CD4-positive, alpha-beta T cell treated with Interleukin-2 at 100 ng/mL for 4 hours (primary cell): ENCODE data around the gene IGSF9.

Experiments used
- DNase-seq: peaks from one replicate; pipeline ENCODE4 v3.0.0-alpha.2; 2020; ENCODE audit warnings: low spot score

IGSF9 gene

DNA sequence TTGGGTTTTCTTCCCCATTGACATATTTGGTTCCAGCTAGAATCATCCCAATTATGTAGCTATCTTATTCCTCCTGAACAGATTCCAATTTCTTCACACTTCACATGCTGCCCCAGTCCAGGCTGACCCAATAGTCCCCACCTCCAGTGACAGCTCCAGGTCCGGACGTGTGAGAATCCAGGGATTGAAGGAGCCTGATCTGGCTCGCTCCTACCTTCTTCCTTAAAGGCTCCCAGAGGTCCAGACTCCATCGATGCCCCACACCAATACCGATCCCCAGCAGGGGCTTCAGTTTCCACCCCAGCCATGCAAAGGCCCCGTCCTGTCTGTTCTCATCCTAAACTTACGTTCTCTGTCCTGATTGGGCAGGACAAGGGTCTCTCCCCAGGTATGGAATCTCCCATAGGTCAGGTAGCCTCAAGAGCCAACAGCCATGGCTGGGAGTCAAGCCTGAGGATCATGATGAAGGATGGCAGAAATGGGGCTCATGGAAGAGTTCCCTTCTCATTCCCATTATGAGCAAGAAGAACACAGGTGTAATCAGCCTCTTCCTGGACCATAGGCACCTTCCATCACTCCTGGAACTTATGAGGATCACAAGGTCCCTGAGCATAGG lies 29.0 kb upstream of the IGSF9 start:
- no peak for DNase-seq

DNA sequence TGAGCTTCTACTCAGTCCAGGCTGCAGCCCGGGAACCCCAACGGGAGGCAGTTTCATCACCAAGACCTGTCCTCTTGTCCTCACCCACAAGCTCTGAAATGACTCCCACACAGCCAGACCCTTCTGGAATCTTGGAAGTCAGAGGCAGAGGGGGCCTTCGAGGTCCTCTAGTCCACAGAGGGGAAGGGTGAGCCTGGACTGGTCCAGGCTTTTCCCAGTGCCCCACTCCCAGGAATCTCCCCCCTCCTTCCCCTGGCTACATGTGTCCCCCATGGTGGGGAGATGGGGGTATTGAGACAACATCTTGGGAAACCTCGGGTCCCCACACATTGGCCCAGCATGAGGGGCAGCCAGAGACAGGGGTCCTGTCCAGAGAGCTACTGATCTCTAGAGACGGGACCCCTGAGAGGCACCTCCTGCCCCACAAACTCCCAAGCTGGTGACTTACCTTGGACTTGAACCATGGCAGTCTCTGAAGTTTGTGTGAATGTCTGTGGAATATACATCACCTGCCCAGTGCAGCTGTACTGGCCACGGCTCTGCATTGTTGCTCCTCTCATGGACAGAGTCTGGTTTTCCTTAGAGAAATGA lies 28.0 kb upstream of the IGSF9 start:
- DNase-seq = no peak

DNA sequence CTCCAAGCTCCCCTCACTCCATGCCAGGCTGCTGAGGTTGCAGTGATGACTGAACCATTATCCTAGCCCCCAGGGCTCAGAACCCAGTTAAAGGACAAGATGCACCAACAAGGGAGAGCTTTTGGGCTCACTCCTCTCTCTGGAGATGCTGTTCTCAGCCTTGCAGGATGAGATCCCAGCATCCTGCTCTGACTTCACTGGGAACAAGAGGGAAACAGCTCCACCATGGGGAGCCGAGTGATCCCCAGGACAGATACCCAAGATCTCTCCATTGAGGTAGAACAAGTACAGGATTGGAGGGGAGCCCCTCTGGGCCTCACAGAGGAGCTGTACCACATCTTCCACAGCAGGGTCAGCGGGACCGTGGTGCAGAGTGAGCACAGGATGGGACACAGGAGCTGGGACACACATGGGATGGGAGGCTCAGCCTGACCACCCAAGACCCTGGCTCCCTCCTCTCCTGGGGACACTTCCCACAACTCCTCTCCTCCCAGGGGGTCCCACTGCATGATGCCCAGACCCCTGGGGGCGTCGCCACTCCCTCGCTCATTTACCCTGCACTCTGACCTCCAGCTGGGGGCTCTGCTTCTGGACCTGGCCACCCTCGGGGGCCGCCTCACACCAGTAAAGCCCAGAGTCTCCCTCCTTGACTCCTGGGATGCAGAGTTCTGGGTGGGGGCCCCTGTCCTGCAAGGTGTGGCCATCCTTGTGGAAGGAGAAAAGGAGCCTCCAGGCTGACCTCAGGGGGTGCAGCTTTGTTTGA lies 27.2 kb upstream of the IGSF9 start:
- DNase-seq = no peak

DNA sequence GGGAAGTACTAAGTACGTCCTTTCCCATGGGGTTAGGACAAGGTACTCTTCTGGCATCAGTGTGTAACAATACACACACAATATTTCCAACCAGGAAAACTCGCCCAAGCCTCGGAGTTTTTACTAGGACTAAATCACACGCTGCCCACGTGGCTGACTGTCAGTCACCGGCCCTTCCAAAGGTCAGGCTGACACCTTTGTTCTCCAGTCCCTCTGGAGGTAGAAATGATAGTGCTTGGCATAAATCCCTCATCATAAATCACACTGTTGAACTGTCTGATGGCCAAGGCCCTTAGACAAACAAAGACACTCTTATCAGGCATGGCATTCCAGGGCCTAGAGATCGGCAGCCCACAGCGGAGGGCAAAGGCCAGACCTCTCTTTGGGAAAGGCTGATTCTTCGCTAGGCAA lies 25.5 kb upstream of the IGSF9 start:
- no peak for DNase-seq

DNA sequence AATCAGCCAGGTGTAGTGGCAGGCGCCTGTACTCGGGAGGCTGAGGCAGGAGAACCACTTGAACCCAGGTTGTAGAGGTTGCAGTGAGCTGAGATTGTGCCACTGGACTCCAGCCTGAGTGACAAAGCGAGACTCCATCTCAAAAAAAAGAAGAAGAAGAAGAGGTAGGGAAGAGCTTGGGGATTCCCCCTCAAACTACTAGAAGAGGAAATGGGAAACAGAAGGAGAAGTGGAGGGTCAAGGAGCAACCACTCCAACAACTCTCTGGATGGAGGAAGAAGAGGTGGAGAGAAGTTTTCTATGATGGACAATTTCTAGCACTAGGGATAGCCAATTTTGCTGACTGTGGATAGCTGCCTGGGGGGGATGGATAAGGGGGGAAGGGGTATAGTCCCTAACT lies 23.5 kb upstream of the IGSF9 start:
- DNase-seq = no peak

DNA sequence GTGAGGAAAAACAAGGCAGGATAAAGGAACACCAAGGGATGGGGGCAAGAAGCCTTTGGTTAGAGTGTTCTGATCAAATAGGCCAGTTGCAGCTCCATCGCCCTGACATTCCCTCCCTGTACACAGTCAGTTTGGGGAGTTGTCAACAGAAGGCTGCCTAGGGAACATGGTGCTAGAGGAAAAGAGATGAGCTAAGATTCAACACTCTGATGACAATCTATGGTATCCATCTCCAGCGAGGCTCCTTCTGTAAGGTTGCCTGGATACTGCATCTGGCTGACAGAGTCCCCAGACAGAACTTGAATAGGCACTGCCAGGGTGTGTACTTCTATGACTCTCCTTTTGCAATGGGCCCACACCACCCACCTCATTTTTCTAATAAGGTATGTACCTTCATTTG lies 19.9 kb upstream of the IGSF9 start:
- DNase-seq = no peak

DNA sequence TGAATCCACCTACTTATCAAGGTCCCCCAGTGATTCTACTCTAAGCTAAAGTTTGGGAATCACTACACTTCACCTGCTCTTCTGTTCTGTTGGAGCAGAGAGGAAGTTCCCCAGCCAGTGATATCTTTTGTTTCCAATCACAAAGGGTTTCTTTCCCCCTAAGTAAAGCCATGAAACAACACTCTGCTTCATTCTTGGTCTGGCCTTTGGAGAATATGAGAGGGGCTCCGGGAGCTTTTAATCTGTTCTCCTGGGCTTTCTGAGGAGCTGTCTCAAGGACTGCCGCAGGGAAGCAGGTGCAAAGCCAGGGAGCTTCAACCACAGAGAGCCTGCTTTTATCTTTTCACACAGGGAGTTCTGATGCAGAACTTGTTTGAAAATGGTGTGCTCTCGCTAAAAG lies 18.7 kb upstream of the IGSF9 start:
- DNase-seq = no peak

DNA sequence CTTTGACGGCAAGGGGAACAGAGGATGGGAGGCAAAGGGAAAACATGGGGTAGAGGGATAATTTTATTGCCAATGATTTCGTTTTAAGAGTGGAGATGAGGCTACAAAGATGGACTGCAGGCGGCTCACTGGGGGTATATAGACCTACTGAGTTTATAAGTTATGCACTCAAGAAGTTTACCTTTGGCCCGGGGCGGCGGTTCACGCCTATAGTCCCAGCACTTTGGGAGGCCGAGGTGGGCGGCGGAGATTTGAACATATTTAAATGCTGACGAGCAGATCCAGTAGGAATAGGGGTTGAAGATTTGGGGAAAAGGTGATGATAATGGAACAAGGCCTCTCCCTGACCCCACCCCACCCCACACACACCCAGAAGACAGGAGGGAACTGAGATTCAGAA lies 16.8 kb upstream of the IGSF9 start:
- no peak for DNase-seq

DNA sequence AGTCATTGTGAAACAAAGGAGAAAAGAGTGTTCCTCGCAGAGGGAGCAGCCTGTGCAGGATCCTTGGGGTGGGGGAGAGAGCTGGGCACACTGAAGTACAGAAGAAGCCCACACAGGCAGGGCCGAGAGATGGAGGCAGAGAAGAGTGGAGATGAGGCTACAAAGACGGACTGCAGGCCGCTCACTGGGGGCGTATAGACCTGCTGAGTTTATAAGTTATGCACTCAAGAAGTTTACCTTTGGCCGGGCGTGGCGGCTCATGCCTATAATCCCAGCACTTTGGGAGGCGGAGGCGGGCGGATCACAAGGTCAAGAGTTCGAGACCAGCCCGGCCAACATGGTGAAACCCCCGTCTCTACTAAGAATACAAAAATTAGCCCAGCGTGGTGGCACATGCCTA lies 16.2 kb upstream of the IGSF9 start:
- no peak for DNase-seq

DNA sequence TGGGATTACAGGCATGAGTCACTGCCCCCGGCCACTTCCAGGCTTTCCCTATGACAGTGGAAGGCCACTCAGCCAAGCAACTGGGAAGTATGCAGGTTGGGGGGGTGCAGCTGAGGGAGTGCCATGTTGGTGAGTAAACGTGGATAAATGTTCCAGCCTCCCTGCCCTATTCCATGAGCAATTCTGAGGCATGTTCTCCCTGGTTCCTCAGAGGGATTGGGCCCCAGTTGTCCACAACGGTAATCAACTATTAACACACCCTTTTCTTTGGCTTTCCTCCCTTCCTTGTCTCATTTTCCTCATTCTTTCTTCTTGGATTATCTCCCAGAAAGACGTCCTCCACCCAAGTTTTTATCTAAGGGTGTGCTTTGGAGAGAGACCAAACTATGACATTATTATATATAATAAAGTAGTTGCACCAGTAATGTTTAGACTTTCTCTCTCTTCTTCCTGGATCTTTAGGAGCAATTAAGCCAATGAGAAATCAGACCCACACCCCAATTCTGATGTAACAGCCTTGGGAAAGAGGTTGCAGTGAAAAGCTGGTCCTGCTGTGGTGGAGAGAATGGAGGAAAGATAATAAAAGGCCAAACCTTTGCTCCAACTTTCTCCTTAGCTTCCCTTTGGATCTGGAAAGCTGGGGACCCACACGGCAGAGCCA lies 15.4 kb upstream of the IGSF9 start:
- no peak for DNase-seq

DNA sequence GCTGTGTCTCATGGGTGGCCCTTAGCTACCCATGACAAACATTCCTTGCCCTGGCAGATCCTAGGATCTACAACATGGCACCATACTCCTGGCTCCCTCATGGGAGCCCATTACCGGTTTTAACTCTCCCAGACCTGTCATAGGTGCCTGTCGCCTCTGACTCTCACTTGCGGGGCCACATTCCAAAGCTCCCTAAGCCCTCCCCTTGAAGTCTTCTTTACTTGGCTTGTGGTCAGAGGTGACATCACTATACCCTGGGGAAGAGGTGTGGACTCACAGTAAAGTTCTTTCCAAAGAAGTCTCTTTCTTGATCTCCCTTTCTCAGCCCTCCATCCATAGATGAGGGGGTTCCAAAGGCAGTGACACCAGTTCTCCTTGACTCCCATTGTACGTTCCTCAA lies 14.0 kb upstream of the IGSF9 start:
- DNase-seq = no peak

DNA sequence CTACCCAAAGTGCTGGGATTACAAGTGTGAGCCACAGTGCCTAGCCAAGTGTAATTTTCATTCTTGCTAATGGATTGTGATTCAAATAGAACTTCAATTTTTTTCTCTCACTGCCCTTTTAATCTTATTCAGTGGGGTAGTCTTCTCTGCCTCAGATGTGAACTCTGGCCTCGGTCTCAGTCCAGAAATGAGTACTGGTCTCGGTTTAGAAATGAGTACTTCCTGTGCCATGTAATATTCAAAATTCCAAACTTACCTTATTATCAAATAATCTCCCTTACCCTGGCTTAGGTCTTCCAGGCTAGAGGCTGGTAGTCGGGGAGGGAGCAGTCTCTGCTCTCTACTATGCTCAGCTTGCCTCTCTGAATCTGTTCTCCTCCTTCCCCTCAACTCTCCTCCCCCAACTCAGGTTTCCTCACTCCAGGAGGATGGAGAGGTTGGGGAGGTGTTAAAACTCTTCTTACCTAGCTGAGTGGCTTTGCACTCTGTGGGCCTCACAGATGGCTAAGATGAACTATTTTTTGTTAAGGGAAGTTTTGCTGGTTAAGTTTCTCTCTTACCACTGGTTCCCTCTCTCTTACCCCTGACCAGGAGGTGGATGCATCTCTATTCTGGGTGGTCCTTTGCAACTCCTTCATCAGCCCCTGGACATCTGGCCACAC lies 13.4 kb upstream of the IGSF9 start:
- no peak for DNase-seq

DNA sequence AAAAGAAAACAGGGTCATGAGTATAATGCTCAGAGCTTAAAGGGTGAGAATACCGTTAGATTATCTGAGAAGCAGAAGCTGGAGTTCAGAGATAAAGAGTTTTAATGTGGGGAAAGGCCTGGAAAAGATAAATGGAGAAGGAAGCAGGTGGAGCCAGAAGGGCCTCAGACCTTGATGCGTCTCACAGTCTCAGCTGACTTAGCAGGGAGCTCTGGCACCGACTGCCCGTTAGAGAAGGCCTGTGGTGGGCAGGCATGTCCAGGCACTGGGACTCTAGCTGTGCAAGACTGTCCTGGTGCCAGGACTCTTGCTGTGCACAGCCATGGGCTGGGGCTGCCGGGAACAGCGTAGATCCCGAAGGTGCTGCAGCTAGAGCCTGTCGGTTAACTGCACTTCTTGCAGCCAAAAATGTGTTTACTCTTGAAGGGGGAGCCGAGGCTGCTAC lies 12.4 kb upstream of the IGSF9 start:
- no peak for DNase-seq

DNA sequence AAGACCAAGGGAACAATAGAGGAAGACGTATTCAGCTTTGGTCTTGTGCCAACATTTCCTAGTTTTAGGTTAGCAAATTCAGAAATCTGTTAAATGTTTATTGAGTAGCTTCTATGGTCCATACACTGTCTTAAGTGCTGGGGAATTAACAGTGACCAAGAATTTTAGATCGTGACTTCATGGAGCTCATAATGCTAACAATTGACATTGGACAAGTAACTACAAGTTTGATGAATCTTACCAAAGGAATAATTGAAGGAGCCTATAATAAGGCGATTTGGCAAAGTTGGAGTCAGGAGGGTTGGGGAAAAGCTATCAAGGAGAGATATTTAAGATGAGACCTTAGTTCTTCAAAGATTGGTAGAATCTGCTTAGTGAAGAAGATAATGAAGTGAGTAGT lies 10.0 kb upstream of the IGSF9 start:
- DNase-seq = no peak

DNA sequence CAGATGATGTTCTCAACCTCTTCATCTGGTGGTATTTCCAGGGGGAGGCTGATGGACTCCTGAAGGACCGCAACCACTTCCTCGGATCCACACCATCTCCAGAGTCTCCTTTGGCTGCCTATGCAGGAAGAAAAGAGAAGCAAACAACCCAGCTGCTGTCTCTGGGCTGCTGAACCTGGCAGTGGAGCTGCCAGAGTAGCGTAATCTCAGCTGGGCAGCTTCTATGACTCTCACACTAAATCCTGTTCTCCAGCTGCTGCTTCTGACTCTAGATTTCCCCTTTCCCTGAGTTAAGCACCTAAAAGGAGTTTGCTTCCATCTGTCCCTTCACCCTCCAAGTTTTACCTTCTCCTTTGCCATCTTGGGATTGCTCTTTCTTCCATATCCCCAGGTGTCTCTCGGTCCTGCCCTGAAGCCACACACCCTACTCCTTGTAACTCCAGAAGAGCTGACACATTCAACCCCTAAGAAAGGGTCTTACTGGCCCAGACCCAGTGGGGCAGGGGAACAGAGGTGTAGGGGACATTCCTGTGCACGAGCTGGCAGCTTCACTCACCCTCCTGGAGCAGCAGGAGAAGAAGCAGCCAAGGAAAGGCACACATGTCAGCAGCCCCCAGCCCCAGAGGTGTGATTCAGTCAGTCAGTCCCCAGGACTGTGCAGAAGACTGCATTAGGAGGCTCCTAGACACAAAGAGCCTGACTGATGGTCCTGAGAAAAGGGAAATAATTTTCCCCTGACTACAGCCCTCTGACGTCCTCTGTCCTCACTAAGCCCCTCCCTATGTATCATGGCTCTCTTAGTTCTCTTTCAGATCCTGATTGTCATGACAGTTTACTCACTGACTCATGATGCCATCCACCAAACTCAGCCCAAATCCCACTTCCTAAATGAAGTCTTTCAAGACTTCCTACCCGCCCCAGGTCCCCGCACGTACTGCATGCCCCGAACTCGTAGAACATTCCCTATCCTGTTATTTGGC lies 8.4 kb upstream of the IGSF9 start, which contains the start of gene SLAMF9:
Gene SLAMF9, minus strand, starts transcription at position 702 of the 980 bp plus-strand sequence. Its CDS starts 100 bp downstream, at position 602.
- DNase-seq = no peak

DNA sequence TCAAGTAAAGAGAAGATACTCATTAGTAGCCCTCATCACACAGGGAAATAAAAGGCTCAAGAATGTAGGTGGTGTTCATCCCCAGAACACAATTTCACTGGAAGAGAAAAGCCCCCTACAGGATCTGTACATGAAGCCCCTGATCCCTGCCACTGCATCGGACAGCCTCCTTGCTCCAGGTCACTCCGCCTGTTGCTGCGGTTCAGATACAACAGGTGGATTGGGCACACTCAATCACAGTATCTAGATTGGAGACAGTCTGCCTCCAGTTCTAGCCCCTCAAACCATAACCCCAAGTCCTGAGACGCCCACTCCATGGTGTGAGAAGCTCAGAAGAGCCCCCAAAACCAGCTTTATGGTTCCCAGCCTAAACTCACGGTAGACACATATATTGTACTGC lies 7.5 kb upstream of the IGSF9 start:
- no peak for DNase-seq

DNA sequence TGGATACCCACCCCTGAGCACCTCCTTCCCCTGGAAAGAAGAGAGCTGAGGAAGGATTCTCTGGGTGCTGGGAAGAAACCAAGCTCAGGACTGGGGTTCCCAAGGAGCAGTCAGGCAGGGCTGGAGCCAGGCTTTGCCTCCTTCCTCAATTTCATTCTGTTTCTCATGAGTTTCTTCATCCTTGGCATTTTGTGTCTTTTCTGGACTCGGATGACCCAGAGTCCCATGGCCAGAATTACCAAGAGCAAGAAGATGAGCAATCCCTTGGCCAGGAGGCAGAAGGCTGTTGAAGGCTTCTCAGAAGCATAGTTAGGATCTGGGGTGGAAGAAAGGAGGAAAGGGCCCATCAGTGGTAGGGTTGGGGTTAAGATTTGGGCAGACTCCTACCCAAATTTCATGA lies 6.1 kb upstream of the IGSF9 start:
- no peak for DNase-seq

DNA sequence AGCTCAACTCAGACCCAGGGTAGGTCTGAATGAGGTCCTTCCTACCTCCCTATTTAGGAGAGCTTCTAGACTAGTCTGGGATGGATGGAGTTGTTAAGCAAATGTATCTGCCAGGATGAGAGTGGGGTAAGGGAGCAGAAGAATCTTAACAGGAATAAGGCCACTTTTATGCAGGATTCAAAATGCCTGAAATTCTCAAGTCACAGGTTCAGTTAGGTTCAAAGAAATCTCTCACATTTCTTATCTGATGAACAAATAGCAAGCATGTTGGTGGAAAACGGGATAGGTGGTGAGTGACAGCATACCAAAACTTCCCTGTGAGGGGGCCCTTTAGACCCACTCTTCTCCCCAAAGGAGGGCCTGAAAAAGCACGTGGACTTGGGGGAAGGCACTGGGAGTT lies 5.6 kb upstream of the IGSF9 start:
- DNase-seq = no peak

DNA sequence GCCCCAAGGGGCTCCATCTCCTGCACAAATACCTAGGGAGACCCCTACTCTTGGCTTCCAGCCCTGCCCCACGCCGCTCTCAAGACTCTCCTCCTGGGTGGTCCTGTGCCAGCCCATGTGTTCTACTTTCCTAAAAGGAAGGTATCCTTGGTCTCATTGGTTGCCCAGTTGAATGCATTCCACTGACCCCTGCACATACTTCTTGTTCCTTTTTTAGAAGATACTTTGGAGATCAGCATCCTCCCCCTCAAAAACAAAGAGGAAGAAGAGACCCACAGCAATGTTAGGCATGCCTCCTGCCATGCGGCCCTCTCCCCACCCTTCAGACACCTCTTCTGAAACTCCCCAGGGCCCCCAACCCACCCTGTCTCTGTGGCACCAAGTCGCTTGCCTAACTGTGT lies 4.6 kb upstream of the IGSF9 start:
- DNase-seq = no peak

DNA sequence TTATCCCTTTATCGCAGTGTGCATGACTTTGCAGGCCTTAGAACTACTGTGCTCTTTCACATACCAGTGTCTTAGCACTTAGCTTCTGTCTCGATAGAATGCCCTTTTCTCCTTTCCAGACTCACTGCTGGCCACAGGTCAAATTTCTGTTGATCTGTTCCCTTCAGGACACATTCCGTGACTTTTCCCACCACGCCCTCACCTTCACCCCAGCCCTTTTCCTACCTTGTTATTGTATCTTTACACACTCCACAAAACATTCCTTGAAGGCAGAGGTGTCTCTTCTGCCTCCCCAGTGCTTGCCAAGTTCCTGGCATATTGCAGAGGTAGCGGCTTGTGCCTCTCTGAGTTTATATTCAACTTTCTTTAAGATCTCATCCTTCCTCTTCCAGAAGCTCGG lies 3.7 kb upstream of the IGSF9 start:
- DNase-seq = no peak

DNA sequence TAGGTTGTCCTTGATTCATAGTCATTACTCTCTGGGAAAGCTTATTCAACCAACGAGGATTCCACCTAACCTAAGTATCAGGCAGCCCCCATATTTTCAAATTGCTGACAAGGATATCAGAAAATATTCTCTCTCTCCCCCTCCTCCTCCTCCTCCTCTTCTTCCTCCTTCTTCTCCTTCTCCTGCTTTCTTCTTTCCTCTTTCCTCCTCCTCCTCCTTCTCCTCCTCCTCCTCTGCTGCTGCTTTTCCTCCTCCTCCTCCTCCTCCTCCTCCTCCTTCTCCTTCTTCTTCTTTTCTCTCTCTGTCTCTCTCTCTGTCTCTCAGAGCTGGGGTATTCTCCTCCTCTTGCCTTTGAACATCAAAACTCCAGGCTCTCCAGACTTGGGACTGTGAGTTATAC lies 2.5 kb upstream of the IGSF9 start:
- no peak for DNase-seq
